Amniotic epithelial cell (primary cell): Measurements from ENCODE around the gene SLC39A10.
"Not testable (repeated sequence)": the region's sequence is repeated elsewhere in the genome, so short reads cannot be mapped to it uniquely, and the experiment has no call there.

Source experiments
- DNase-seq: peaks from one replicate; pipeline ENCODE4 v3.0.0-alpha.2; 2010; ENCODE audit warnings: low read depth

The SLC39A10 gene

GRCh38 chr2:195672674-195673073, 15.6 kb downstream of the SLC39A10 start:
- DNase-seq, result no peak

DNA sequence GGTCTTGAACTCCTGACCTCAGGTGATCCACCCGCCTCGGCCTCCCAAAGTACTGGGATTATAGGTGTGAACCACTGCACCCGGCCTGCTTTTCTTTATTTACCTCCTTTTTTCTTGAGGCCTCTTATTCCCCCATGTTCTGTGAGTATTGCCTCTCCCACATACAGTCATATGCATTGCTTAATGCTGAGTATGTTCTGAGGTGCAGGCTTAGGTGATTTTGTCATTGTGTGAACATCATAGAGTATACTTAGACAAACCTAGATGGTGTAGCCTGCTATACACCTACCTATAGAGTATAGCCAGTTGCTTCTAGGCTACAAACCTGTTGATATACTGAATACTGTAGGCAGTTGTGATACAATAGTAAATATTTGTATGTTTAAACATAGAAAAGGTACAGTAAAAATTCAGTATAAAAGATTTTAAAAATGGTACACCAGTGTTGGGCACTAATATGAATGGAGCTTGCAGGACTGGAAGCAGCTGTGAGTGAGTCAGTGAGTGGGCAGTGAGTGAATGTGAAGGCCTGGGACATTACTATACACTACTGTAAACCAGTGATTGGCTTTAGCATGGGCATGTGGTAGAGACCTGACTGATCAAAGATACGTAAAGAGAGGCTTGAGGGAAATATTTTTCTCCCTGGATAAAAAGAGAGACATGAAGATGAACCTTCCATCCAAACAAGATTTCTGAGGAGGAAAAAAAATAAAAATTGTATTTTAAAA, 17.6 kb downstream of the SLC39A10 start:
- peak; percentile 60 for DNase-seq

DNA sequence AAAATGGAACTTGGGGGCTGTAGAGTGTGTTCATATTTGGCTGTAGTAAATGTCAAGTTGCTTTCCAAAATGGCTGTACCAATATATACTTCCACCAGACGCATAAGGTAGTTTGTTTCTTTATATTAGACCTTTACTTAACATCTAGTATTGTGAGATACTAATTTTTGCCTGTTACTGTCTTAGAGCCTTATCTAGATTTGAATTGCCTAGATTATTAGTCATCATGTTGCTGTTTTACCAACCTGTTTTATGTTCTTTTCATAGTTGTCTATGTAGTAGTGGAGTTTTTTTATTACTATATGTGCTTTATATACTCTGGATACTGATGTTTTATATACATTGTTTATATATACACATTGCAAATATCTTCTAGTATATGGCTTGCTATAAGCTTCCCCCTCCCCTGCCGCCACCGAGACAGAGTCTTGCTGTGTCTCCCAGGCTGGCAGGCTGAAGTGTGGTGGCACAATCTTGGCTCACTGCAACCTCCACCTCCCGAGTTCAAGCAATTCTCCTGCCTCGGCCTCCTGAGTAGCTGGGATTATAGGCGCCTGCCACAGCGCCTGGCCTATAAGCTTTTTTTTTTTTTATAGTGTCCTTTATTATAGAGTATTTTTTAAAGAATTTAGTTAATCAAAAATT, 18.9 kb downstream of the SLC39A10 start:
- peak; percentile 40 for DNase-seq

DNA sequence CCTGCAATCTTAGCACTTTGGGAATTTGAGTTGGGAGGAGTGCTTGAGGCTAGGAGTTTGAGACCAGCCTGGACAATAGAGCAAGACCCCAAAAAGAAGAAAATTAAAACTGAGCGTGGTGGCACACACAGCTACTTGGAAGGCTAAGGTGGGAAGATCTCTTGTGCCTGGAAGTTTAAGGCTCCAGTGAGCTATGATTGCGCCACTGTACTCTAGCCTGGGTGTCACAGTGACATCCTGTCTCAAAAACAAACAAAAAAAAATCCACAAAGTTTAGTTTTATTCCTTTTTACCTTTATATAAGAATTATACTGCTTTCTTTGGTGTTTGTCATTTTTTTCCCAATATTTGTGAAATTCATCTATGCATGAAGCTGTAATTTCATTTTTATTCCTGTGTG, 20.3 kb downstream of the SLC39A10 start:
- DNase-seq, result no peak

DNA sequence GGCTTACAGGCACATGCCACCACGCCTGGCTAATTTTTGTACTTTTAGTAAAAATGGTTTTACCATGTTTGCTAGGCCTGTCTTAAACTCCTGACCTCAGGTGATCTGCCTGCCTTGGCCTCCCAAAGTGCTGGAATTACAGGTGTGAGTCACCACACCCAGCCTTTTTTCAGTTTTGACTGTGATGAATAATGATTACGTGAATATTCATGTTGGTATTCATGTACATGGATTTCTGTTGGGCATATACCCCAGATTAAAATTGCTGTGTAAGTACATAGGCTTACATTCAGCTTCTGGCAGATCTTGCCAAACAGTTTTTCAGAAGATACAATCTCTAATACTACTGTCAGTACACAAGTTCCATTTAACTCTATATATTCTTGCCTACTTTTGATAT, 20.9 kb downstream of the SLC39A10 start:
- DNase-seq, result no peak

DNA sequence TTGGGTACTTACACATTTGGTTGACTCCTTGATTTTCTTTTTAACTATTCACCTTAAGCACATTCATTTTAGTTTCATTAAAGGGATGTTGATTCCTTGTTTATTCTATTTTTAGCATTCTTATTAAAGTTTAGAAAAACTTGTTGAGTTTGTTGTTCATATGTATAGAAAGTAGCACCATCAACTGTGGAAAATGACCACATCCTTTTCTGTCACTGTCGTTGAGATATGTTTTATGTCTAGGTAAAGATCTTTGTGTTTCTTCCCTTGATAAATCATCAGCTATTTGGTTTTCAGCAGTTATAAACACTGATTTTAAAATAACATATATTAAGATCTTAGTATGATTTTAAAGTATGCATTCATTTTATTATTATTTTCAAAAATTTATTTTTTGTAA, 25.1 kb downstream of the SLC39A10 start:
- no peak for DNase-seq

DNA sequence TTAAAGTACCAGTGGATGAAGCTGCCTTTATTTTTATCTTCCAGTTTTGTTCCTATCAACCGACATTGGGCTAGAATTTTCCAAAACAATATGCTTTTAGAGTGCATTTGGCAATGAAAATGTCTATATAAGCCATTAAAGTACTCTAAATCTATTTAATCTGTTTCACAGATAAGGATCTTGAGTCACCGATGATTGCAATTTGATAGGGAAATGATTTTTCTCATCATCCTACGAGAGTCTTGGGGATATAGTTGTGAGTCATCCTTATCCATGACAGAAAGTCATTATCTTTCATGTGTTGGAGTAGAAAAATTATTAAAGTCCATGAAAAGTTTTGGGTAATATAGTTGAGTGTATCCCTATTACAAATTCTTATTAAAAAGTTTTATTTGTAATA, 26.1 kb downstream of the SLC39A10 start:
- DNase-seq, result peak; percentile 69

DNA sequence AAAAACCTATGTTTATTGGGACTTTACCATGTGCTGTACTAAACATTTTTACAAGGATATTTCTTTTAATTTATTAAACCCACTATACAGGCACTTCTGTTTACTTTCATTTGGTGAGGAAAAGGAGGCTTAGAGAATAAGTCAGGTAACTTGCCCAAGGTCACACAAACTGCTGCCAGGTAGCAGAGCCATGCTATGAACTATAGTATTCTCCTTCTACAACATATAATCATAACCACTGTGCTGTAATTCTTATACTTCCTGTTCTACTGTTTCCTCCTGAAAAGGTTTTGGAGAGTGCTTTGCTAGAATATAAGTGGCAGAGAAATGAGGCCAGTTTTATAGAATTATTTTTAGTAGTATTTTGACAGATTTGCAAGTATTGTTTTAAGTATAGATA, 29.5 kb downstream of the SLC39A10 start:
- DNase-seq, result no peak

DNA sequence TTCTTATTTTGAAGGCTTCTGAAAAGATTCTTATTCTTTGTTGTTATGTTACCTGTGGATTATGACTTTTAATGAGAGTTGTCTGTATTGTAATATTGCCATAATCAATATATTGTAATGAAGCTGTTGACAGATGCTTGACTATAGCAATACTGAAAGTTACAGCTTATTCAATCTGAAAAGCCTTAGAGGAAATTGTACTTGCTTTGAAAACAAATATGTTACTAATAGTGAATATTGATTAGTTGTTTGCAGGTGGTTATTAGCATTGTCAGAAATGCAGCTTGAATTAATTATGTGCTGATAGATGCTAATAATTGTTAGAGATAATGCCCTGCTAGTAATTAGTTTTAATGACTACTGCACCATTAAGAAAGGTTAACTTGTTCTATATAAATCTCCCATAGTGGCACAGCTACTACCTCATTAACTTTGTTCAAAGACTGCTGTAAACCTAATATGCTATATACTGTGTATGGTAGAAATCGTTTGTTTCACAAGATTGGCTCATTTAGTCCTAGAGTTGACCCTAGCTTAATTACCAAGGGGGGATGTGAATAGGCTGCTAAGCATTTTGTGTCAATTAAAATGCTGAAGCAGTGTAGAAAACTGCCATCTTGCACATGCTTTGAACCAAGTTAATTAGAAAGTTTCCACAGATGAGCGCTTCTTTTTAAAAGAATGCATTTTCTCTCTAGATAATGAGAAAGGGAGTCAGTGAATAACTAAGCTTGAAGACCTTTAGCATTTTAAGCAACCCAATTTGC, 30.5 kb downstream of the SLC39A10 start:
- DNase-seq, result no peak

DNA sequence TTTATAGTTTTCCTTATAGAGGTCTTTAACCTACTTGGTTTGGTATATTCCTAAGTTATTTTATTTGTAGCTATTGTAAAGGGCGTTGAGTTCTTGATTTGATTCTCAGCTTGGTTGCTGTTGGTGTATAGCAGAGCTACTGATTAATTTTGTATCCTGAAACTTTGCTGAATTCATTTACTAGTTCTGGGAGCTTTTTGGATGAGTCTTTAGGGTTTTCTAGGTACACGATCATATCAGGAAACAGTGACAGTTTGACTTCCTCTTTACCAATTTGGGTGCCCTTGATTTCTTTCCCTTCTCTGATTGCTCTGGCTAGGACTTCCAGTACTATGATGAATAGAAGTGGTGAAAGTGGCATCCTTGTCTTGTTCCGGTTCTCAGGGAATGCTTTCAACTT, 35.5 kb downstream of the SLC39A10 start:
- not testable (repeated sequence) for DNase-seq

- no peak for DNase-seq
Measured at GRCh38 chr2:195694553-195694952, 37.5 kb downstream of the SLC39A10 start.

- no peak for DNase-seq
Measured at GRCh38 chr2:195695002-195695631, 38.1 kb downstream of the SLC39A10 start.

- no peak for DNase-seq
Measured at GRCh38 chr2:195696012-195696411, 39.0 kb downstream of the SLC39A10 start.

- DNase-seq, result no peak
Measured at GRCh38 chr2:195697681-195698220, 40.7 kb downstream of the SLC39A10 start.

- no peak for DNase-seq
Measured at GRCh38 chr2:195700480-195700879, 43.5 kb downstream of the SLC39A10 start.

- DNase-seq, result peak; percentile 55
Measured at GRCh38 chr2:195706161-195706900, 49.3 kb downstream of the SLC39A10 start.

DNA sequence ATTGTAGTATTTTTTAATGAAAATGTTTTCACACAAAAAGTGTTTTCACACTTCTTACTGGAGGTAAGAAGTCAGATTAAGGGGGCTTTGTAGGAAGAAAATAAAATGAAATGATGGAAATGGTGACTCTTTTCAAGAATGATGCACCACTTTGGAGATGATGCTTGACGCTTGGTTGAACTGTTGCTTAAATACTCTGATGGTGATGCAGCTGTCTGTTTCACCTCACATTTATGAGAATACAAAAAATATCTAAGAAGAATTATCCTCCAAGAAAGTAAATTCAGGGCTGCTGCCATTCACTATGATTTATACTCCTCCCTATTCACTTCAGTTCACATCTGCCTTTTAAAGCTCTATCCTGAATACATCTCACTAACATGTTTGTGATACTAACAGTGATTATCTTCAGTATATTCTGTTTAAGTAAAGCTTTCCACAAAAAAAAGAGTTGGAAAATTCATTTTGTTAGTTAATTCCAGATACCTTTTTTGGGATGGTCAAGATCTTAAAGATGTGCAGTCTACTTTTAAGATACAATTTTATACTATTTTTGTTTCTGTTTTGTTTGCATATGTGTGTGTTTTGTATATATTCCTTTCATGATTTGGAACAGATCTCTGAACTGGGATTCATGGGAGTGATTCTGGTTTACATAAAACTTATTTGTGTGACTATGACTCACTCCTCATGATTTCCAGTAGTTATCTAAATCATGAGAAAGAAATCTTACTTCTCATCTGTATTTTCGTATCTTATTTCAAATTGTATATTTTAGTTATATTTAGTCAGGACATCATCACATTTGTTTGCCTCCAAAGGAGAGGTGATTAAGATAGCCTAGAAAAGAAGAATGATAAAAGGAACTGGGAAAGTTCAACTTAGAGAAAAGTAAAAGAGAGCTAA, 53.1 kb downstream of the SLC39A10 start:
- peak; percentile 66 for DNase-seq

DNA sequence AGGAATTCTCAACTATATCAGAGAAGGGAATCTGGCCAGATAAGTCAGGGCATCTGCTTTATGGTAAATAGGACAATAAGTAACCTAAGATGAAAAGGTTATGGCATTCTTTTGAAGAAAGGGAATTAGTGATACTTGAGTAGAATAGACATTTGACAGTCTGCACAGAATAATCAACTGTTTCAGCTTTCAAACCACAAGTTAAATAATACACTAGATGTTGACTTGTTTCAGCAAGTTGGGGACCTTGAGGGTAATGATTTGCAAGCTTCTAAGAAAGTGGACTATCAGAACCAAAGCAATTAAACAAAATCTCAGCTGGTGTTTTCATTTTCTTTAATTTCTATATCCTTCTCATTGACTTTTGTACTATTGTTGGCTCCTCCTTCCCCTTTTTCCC, 54.5 kb downstream of the SLC39A10 start:
- no peak for DNase-seq

GRCh38 chr2:195716466-195716865, 59.4 kb downstream of the SLC39A10 start:
- DNase-seq, result no peak

DNA sequence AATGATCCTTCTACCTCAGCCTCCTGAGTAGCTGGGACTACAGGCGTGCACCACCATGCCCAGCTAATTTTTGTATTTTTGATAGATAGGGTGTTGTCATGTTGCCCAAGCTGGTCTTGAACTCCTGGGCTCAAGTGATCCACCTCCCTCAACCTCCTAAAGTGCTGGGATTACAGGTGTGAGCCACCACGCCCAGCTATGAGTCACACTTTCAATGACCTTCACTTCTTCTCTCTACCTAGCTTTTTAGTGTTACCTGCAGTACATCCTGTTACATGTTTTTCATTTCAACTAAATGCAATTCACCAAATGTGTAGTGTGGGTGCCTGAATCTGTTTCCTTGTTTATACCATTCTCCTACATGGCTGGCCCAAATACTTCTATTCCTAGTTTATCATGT, 64.0 kb downstream of the SLC39A10 start:
- DNase-seq, result no peak

DNA sequence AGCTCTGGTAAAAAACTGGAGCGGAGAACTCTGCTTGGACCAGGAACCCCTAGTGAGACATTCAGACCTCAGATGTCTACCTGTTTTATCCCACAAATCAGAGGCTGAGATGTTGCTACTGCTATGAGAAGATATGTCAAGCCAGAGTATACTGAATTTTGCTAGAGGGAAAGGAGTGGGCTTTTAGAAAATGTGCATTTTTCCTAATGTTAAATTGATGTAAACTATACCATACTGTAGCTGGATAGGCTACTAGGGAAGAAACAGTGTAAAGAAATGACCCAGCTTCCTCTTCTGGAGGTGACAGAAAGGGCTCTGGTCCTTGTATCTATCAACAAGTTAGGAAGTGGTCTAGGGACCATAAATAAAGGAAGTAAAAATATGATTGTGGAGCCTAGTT, 65.0 kb downstream of the SLC39A10 start:
- DNase-seq, result no peak
